HEK293T (cell line): Measurements from ENCODE around the gene RBM4B.

ENCODE experiments used
- ELF4 ChIP-seq: fragments of 450-650 bp; IDR thresholded peaks from 2 replicates; pipeline ENCODE4 v1.6.1; 2017; ENCODE audit warnings: antibody characterized with exemption
- NFRKB ChIP-seq: fragments of 450-650 bp; IDR thresholded peaks from 2 replicates; pipeline ENCODE4 v1.6.1; 2016; ENCODE audit warnings: mild to moderate bottlenecking, moderate library complexity
- SP1 ChIP-seq: fragments of 450-650 bp; IDR thresholded peaks from 2 replicates; pipeline ENCODE4 v1.6.1; 2017
- SUZ12 ChIP-seq: fragments of 450-650 bp; IDR thresholded peaks from 2 replicates; pipeline ENCODE4 v1.6.1; 2016; ENCODE audit warnings: mild to moderate bottlenecking
- TARDBP ChIP-seq: fragments of 450-650 bp; IDR thresholded peaks from 2 replicates; pipeline ENCODE4 v1.6.1; 2016

GRCh38 chr11:66717925-66718319, 40.2 kb upstream of the RBM4B start:
- TF ChIP-seq SUZ12 = no peak
- no peak for TF ChIP-seq SP1
- no peak for TF ChIP-seq NFRKB
- no peak for TF ChIP-seq ELF4
- TF ChIP-seq TARDBP = no peak
